WTC11 (cell line): Measurements from ENCODE around the gene LRRC32. TPM values are rescaled to one million over a fixed set of nuclear protein-coding genes. Genes with fewer than 3 reads are reported as not detected.

ENCODE experiments used
- ATAC-seq: fragments of 200-7000 bp; cut with Tn5 transposase; 2 replicates; pipeline ENCODE4 v1.10.0; 2021; ENCODE audit warnings: mild to moderate bottlenecking, moderate library complexity
- CTCF ChIA-PET: fragments of 300-600 bp; sonication (Branson Sonifier 250); formaldehyde crosslinking; loops from one replicate; lab custom pipeline; 2021; ENCODE audit warnings: antibody characterized with exemption; lab: Charles Lee
- POLR2A ChIA-PET: fragments of 350-600 bp; sonication (Branson Sonifier 250); formaldehyde crosslinking; loops from one replicate; lab custom pipeline; 2021; ENCODE audit warnings: antibody characterized with exemption; lab: Charles Lee
- DNase-seq: peaks from one replicate; pipeline ENCODE4 v3.0.0; 2021; ENCODE audit warnings: low spot score
- H3K27ac Mint-ChIP-seq: 2 replicates; pipeline ENCODE4 v1.8.0; 2021; ENCODE audit warnings: mixed read lengths
- H3K27me3 Mint-ChIP-seq: 2 replicates; pipeline ENCODE4 v1.8.0; 2021; ENCODE audit warnings: low read depth, mild to moderate bottlenecking, moderate library complexity, mixed read lengths
- H3K36me3 Mint-ChIP-seq: 2 replicates; pipeline ENCODE4 v1.8.0; 2021; ENCODE audit warnings: mixed read lengths
- H3K4me1 Mint-ChIP-seq: 2 replicates; pipeline ENCODE4 v1.8.0; 2022; ENCODE audit warnings: mixed read lengths
- H3K4me3 Mint-ChIP-seq: 2 replicates; pipeline ENCODE4 v1.8.0; 2021; ENCODE audit warnings: mild to moderate bottlenecking, moderate library complexity, mixed read lengths
- H3K9me3 Mint-ChIP-seq: 2 replicates; pipeline ENCODE4 v1.8.0; 2021; ENCODE audit warnings: mixed read lengths
- CREB1 ChIP-seq: sonication (generic); formaldehyde crosslinking; IDR thresholded peaks from 2 replicates; pipeline ENCODE4 v1.8.0; 2023; ENCODE audit warnings: mild to moderate bottlenecking, missing genetic modification reagents
- CREM ChIP-seq: sonication (generic); formaldehyde crosslinking; IDR thresholded peaks from 2 replicates; pipeline ENCODE4 v1.8.1; 2022; ENCODE audit warnings: mild to moderate bottlenecking, missing genetic modification reagents, moderate library complexity
- ELF4 ChIP-seq: sonication (generic); formaldehyde crosslinking; IDR thresholded peaks from 2 replicates; pipeline ENCODE4 v1.8.1; 2022; ENCODE audit warnings: low read depth, mild to moderate bottlenecking, moderate library complexity, missing genetic modification reagents
- GTF2I ChIP-seq: fragments of 250-450 bp; sonication (Bioruptor Pico); conservative IDR thresholded peaks from 2 replicates; pipeline ENCODE4 v1.4.0; 2021; ENCODE audit warnings: mild to moderate bottlenecking
- ZNF263 ChIP-seq: sonication (generic); formaldehyde crosslinking; IDR thresholded peaks from 2 replicates; pipeline ENCODE4 v1.8.1; 2022; ENCODE audit warnings: low read depth, mild to moderate bottlenecking, moderate library complexity, missing genetic modification reagents
- total RNA-seq: library from RNA; stranded (reverse); gene quantifications from 3 replicates; pipeline ENCODE4 v1.2.3, GENCODE V29; 2021
- TF ChIP-seq, protein P1 (sequence below): sonication (generic); formaldehyde crosslinking; IDR thresholded peaks from 2 replicates; pipeline ENCODE4 v1.8.0; 2022; ENCODE audit warnings: mild to moderate bottlenecking, missing genetic modification reagents
- TF ChIP-seq, protein P2 (sequence below): fragments of 250-450 bp; sonication (Bioruptor Pico); conservative IDR thresholded peaks from 2 replicates; pipeline ENCODE4 v1.9.0; 2021; ENCODE audit warnings: mild to moderate bottlenecking
- TF ChIP-seq, protein P3 (sequence below): sonication (generic); formaldehyde crosslinking; IDR thresholded peaks from 2 replicates; pipeline ENCODE4 v1.8.1; 2023; ENCODE audit warnings: mild to moderate bottlenecking, missing genetic modification reagents, moderate library complexity
- TF ChIP-seq, protein P4 (sequence below): sonication (generic); formaldehyde crosslinking; IDR thresholded peaks from 2 replicates; pipeline ENCODE4 v1.8.1; 2023; ENCODE audit warnings: mild to moderate bottlenecking, missing genetic modification reagents, borderline replicate concordance
- TF ChIP-seq, protein P5 (sequence below): fragments of 250-450 bp; sonication (Bioruptor Pico); IDR thresholded peaks from 2 replicates; pipeline ENCODE4 v1.9.0; 2021; ENCODE audit warnings: mild to moderate bottlenecking, borderline replicate concordance

Gene LRRC32
- total RNA-seq, 1 experiment from 2014 or later = 0.74 TPM

DNA sequence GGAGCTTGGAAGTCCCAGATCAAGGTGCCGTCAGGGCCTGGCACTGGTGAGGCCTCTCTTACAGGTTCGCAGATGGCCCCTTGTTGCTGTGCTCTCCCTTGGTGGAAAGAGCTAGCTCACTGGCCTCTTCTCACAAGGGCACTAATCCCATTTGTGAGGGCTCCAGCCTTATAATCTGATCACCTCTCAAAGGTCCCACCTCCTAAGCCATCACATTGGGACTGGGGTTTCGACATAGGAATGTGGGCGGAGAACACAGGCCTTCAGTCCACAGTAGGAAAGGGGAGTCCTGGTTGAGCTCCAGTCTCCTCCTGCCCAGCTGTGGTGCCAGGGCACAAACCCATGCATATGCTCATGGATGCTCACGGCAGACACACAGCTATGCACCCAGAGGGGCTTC, 14.0 kb upstream of the LRRC32 start:
- peaks cover 4% of the 10 kb centered on the region; the same call in 1 of the 2 replicates for H3K27me3 Mint-ChIP-seq

More for the DNA sequence above, 14.0 kb upstream of the LRRC32 start:
- TF ChIP-seq GTF2I (CRISPR knock-in tag) = no peak
- TF ChIP-seq CREB1 = no peak
- TF ChIP-seq, protein P1, sequence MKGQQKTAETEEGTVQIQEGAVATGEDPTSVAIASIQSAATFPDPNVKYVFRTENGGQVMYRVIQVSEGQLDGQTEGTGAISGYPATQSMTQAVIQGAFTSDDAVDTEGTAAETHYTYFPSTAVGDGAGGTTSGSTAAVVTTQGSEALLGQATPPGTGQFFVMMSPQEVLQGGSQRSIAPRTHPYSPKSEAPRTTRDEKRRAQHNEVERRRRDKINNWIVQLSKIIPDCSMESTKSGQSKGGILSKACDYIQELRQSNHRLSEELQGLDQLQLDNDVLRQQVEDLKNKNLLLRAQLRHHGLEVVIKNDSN = no peak
- TF ChIP-seq, protein P2, sequence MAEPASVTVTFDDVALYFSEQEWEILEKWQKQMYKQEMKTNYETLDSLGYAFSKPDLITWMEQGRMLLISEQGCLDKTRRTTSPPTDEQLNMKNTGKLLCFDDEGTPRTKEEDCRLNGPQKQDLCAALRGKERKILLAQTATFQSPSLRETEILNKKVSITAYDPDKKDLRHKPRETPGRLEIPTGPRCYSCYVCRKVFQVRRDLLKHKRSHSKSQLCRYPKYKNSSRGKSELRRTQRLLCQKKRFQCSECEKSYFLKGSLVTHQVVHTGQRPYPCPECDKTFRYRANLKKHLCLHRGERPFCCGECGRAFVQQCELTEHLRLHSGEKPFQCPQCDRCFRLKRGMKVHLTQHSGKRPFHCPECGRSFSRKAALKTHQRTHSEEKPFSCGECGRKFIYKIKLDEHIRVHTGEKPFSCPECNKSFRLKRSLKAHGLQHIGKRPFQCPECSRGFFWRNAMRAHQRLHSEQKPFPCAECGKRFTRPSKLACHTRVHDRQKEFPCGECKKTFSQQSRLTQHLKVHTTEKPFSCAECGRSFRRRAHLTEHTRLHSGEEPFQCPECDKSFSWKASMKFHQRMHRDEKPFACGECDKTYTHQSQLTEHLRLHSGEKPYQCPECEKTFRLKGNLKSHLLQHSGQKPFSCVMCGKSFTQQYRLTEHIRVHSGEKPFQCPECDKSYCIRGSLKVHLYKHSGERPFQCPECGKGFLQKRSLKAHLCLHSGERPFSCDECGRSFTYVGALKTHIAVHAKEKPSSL = no peak
- TF ChIP-seq, protein P3, sequence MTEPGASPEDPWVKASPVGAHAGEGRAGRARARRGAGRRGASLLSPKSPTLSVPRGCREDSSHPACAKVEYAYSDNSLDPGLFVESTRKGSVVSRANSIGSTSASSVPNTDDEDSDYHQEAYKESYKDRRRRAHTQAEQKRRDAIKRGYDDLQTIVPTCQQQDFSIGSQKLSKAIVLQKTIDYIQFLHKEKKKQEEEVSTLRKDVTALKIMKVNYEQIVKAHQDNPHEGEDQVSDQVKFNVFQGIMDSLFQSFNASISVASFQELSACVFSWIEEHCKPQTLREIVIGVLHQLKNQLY (CRISPR knock-in tag) = no peak
- no peak for TF ChIP-seq ZNF263
- TF ChIP-seq, protein P4, sequence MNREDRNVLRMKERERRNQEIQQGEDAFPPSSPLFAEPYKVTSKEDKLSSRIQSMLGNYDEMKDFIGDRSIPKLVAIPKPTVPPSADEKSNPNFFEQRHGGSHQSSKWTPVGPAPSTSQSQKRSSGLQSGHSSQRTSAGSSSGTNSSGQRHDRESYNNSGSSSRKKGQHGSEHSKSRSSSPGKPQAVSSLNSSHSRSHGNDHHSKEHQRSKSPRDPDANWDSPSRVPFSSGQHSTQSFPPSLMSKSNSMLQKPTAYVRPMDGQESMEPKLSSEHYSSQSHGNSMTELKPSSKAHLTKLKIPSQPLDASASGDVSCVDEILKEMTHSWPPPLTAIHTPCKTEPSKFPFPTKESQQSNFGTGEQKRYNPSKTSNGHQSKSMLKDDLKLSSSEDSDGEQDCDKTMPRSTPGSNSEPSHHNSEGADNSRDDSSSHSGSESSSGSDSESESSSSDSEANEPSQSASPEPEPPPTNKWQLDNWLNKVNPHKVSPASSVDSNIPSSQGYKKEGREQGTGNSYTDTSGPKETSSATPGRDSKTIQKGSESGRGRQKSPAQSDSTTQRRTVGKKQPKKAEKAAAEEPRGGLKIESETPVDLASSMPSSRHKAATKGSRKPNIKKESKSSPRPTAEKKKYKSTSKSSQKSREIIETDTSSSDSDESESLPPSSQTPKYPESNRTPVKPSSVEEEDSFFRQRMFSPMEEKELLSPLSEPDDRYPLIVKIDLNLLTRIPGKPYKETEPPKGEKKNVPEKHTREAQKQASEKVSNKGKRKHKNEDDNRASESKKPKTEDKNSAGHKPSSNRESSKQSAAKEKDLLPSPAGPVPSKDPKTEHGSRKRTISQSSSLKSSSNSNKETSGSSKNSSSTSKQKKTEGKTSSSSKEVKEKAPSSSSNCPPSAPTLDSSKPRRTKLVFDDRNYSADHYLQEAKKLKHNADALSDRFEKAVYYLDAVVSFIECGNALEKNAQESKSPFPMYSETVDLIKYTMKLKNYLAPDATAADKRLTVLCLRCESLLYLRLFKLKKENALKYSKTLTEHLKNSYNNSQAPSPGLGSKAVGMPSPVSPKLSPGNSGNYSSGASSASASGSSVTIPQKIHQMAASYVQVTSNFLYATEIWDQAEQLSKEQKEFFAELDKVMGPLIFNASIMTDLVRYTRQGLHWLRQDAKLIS = no peak
- TF ChIP-seq, protein P5, sequence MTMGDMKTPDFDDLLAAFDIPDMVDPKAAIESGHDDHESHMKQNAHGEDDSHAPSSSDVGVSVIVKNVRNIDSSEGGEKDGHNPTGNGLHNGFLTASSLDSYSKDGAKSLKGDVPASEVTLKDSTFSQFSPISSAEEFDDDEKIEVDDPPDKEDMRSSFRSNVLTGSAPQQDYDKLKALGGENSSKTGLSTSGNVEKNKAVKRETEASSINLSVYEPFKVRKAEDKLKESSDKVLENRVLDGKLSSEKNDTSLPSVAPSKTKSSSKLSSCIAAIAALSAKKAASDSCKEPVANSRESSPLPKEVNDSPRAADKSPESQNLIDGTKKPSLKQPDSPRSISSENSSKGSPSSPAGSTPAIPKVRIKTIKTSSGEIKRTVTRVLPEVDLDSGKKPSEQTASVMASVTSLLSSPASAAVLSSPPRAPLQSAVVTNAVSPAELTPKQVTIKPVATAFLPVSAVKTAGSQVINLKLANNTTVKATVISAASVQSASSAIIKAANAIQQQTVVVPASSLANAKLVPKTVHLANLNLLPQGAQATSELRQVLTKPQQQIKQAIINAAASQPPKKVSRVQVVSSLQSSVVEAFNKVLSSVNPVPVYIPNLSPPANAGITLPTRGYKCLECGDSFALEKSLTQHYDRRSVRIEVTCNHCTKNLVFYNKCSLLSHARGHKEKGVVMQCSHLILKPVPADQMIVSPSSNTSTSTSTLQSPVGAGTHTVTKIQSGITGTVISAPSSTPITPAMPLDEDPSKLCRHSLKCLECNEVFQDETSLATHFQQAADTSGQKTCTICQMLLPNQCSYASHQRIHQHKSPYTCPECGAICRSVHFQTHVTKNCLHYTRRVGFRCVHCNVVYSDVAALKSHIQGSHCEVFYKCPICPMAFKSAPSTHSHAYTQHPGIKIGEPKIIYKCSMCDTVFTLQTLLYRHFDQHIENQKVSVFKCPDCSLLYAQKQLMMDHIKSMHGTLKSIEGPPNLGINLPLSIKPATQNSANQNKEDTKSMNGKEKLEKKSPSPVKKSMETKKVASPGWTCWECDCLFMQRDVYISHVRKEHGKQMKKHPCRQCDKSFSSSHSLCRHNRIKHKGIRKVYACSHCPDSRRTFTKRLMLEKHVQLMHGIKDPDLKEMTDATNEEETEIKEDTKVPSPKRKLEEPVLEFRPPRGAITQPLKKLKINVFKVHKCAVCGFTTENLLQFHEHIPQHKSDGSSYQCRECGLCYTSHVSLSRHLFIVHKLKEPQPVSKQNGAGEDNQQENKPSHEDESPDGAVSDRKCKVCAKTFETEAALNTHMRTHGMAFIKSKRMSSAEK (CRISPR knock-in tag) = no peak
- no peak for TF ChIP-seq ELF4 (CRISPR knock-in tag)
- no peak for TF ChIP-seq CREM
- TF ChIP-seq, all 79 proteins: peak for 0
- ATAC-seq = no peak
- ChIA-PET CTCF (interaction anchor here (0.7 to 2.1 kb wide), 4 partner anchors 14 to 86 kb away, joined by 3 to 14 read pairs (median 4); no protein-coding TSS in a partner anchor), POLR2A (no interaction called here)
- Mint-ChIP-seq H3K36me3 (no peaks in the 10 kb centered on the region), H3K9me3 (peaks cover 5% of the 10 kb centered on the region; the same call in 1 of the 2 replicates), H3K4me1 (peaks cover 11% of the 10 kb centered on the region), H3K4me3 (no peak overlapping the region), H3K27ac (no peak overlapping the region)
- no peak for DNase-seq
